Trophoblast cell (in vitro differentiated cells and primary cell): Measurements from ENCODE around the gene RABL3.

ENCODE experiments used
- DNase-seq, 2 donors: peaks; one replicate each; pipeline ENCODE4 v3.0.0-alpha.2; 2016
- H2AFZ ChIP-seq: 2 replicates; pipeline ENCODE4 v1.6.1; 2013; ENCODE audit warnings: low read length, moderate library complexity, mild to moderate bottlenecking; ENCODE audit not compliant: insufficient read depth, poor library complexity
- H2AK5ac ChIP-seq: 2 replicates; pipeline ENCODE4 v1.6.1; 2013; ENCODE audit warnings: mild to moderate bottlenecking, low read length
- H2BK120ac ChIP-seq: 2 replicates; pipeline ENCODE4 v1.6.1; 2013; ENCODE audit warnings: low read length, mild to moderate bottlenecking, moderate library complexity; ENCODE audit not compliant: insufficient read depth, poor library complexity
- H2BK12ac ChIP-seq: 2 replicates; pipeline ENCODE4 v1.6.1; 2013; ENCODE audit warnings: mild to moderate bottlenecking, low read length, moderate library complexity
- H2BK5ac ChIP-seq: 2 replicates; pipeline ENCODE4 v1.6.1; 2013; ENCODE audit warnings: low read length, low read depth, moderate library complexity, mild to moderate bottlenecking; ENCODE audit not compliant: poor library complexity
- H3K14ac ChIP-seq: 2 replicates; pipeline ENCODE4 v1.6.1; 2013; ENCODE audit warnings: mild to moderate bottlenecking, low read length
- H3K18ac ChIP-seq: 2 replicates; pipeline ENCODE4 v1.6.1; 2013; ENCODE audit warnings: mild to moderate bottlenecking, low read length
- H3K23ac ChIP-seq: 2 replicates; pipeline ENCODE4 v1.6.1; 2013; ENCODE audit warnings: low read length
- H3K27ac ChIP-seq: 2 replicates; pipeline ENCODE4 v1.5.1; 2013; ENCODE audit warnings: low read depth, mild to moderate bottlenecking, inconsistent platforms, low read length, moderate library complexity
- H3K27me3 ChIP-seq: 2 replicates; pipeline ENCODE4 v1.6.1; 2013; ENCODE audit warnings: inconsistent platforms, mild to moderate bottlenecking, low read length, moderate library complexity; ENCODE audit not compliant: insufficient read depth
- H3K36me3 ChIP-seq, 2 experiments: 1 replicate in 1 of 2; 2 replicates in 1 of 2; pipeline ENCODE4 v1.6.1; 2013; ENCODE audit warnings: low read length in 2 of 2, mild to moderate bottlenecking in 2 of 2, moderate library complexity in 1 of 2; ENCODE audit not compliant: insufficient read depth in 2 of 2, control insufficient read depth in 1 of 2
- H3K4ac ChIP-seq: 2 replicates; pipeline ENCODE4 v1.6.1; 2013; ENCODE audit warnings: low read depth, mild to moderate bottlenecking, low read length, moderate library complexity
- H3K4me1 ChIP-seq, 2 experiments: 1 replicate in 1 of 2; 2 replicates in 1 of 2; pipeline ENCODE4 v1.6.1; 2013; ENCODE audit warnings: low read length in 2 of 2, mild to moderate bottlenecking in 2 of 2, moderate library complexity in 1 of 2; ENCODE audit not compliant: insufficient read depth in 2 of 2, control insufficient read depth in 1 of 2
- H3K4me2 ChIP-seq: 2 replicates; pipeline ENCODE4 v1.6.1; 2013; ENCODE audit warnings: inconsistent platforms, mild to moderate bottlenecking, low read length, moderate library complexity
- H3K4me3 ChIP-seq: 2 replicates; pipeline ENCODE4 v1.5.1; 2013; ENCODE audit warnings: mild to moderate bottlenecking, low read depth, low read length, inconsistent platforms
- H3K79me1 ChIP-seq: one replicate; pipeline ENCODE4 v1.6.1; 2013; ENCODE audit warnings: low read length
- H3K79me2 ChIP-seq: 2 replicates; pipeline ENCODE4 v1.6.1; 2013; ENCODE audit warnings: low read length, mild to moderate bottlenecking; ENCODE audit not compliant: control insufficient read depth, insufficient read depth, poor library complexity
- H3K9ac ChIP-seq: 2 replicates; pipeline ENCODE4 v1.6.1; 2013; ENCODE audit warnings: mild to moderate bottlenecking, low read length
- H3K9me3 ChIP-seq: 2 replicates; pipeline ENCODE4 v1.6.1; 2013; ENCODE audit warnings: low read depth, mild to moderate bottlenecking, control low read depth, inconsistent platforms, low read length; ENCODE audit not compliant: insufficient read depth
- H4K12ac ChIP-seq: 2 replicates; pipeline ENCODE4 v1.6.1; 2013; ENCODE audit warnings: low read depth, mild to moderate bottlenecking, low read length, moderate library complexity
- H4K8ac ChIP-seq: 2 replicates; pipeline ENCODE4 v1.6.1; 2013; ENCODE audit warnings: low read depth, mild to moderate bottlenecking, low read length, moderate library complexity
- H4K91ac ChIP-seq: one replicate; pipeline ENCODE4 v1.6.1; 2013; ENCODE audit warnings: low read depth, mild to moderate bottlenecking, low read length, moderate library complexity
- WGBS: extraction: QIAGEN DNeasy Blood & Tissue Kit; methylation state at CpG from one replicate; pipeline ENCODE4 v1.1.7; 2013; ENCODE audit warnings: missing lambda C conversion rate; ENCODE audit not compliant: insufficient read length, insufficient coverage; ENCODE audit errors: extremely low coverage; 5-methylcytosine and 5-hydroxymethylcytosine counted together

RABL3 gene

GRCh38 chr3:120772081-120772480 is 29.8 kb upstream of the RABL3 start:
- Histone ChIP-seq H4K8ac (no peak overlapping the region), H3K23ac (no peak overlapping the region), H2BK5ac (no peak overlapping the region), H3K9ac (no peak overlapping the region), H3K4me3 (no peak overlapping the region), H3K36me3 (peaks cover 0 to 5% of the 10 kb centered on the region in 2 experiments), H3K14ac (no peak overlapping the region), H3K79me2 (no peaks in the 10 kb centered on the region), H3K18ac (no peak overlapping the region), H4K12ac (no peak overlapping the region), H4K91ac (no peak overlapping the region), H3K27me3 (no peaks in the 10 kb centered on the region), H3K27ac (no peak overlapping the region), H3K4me2 (no peak overlapping the region), H2BK12ac (no peak overlapping the region), H3K79me1 (no peaks in the 10 kb centered on the region), H3K9me3 (no peaks in the 10 kb centered on the region), H2BK120ac (no peak overlapping the region), H3K4me1 (peaks cover 0 to 2% of the 10 kb centered on the region in 2 experiments), H2AFZ (no peak overlapping the region), H2AK5ac (no peak overlapping the region), H3K4ac (no peak overlapping the region)
- WGBS, result no CpG with 5 or more reads among the region's 2 CpGs
- no peak for DNase-seq

DNA sequence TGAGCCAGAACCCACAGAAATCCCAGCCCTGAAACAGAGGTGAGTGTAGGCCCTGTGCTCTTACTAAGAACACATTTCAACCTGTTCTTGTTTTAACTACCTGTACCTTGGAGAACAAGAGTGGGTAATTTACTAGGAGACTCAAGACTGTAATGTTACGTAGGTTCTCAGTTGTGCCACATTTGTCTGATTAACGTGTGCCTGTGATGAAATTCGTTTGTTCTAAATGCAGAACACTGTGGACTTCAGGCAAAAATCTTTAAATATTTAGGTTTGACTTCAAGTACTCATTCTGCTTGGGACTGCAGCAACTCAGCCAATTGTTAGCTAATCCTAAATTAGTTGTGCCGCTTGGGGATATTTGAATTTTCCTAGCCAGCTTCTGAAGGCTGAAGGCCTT is 28.6 kb upstream of the RABL3 start:
- H3K4me1 ChIP-seq, result peaks cover 0 to 2% of the 10 kb centered on the region in 2 experiments
- no peak overlapping the region for H2BK5ac ChIP-seq
- no peak overlapping the region for H2AK5ac ChIP-seq
- H3K9me3 ChIP-seq, result no peaks in the 10 kb centered on the region
- peaks cover 0 to 2% of the 10 kb centered on the region in 2 experiments for H3K36me3 ChIP-seq
- no peak overlapping the region for H4K91ac ChIP-seq
- no peak for DNase-seq
- no peak overlapping the region for H4K12ac ChIP-seq
- H3K79me2 ChIP-seq, result no peaks in the 10 kb centered on the region
- H3K4me2 ChIP-seq, result no peak overlapping the region
- H3K79me1 ChIP-seq, result no peaks in the 10 kb centered on the region
- no peak overlapping the region for H3K4ac ChIP-seq
- H3K23ac ChIP-seq, result no peak overlapping the region
- no peak overlapping the region for H3K4me3 ChIP-seq
- no peak overlapping the region for H3K27ac ChIP-seq
- H3K18ac ChIP-seq, result no peak overlapping the region
- no peak overlapping the region for H3K14ac ChIP-seq
- H2BK120ac ChIP-seq, result no peak overlapping the region
- H3K9ac ChIP-seq, result no peak overlapping the region
- no peak overlapping the region for H2AFZ ChIP-seq
- no peak overlapping the region for H4K8ac ChIP-seq
- no CpG with 5 or more reads among the region's 4 CpGs for WGBS
- no peaks in the 10 kb centered on the region for H3K27me3 ChIP-seq
- H2BK12ac ChIP-seq, result no peak overlapping the region

- Histone ChIP-seq H2AFZ (no peak overlapping the region), H3K18ac (no peak overlapping the region), H3K4me2 (no peak overlapping the region), H4K8ac (no peak overlapping the region), H3K79me2 (no peaks in the 10 kb centered on the region), H3K27ac (no peak overlapping the region), H3K36me3 (peaks cover 0 to 2% of the 10 kb centered on the region in 2 experiments), H3K9ac (no peak overlapping the region), H2AK5ac (no peak overlapping the region), H4K12ac (no peak overlapping the region), H3K79me1 (no peaks in the 10 kb centered on the region), H2BK120ac (no peak overlapping the region), H3K14ac (no peak overlapping the region), H2BK5ac (no peak overlapping the region), H3K27me3 (no peaks in the 10 kb centered on the region), H2BK12ac (no peak overlapping the region), H3K4ac (no peak overlapping the region), H3K23ac (no peak overlapping the region), H3K4me3 (no peak overlapping the region), H3K4me1 (peaks cover 0 to 2% of the 10 kb centered on the region in 2 experiments), H3K9me3 (no peaks in the 10 kb centered on the region), H4K91ac (no peak overlapping the region)
- DNase-seq, result no peak
- WGBS, result no CpG with 5 or more reads among the region's 2 CpGs
Observed at GRCh38 chr3:120769436-120769835, 27.1 kb upstream of the RABL3 start.

GRCh38 chr3:120767106-120767505 is 24.8 kb upstream of the RABL3 start:
- no peak overlapping the region for H3K4ac ChIP-seq
- no peak overlapping the region for H3K23ac ChIP-seq
- H3K36me3 ChIP-seq, result no peaks in the 10 kb centered on the region
- H4K8ac ChIP-seq, result no peak overlapping the region
- H3K4me1 ChIP-seq, result peaks cover 0 to 2% of the 10 kb centered on the region in 2 experiments
- H3K27ac ChIP-seq, result no peak overlapping the region
- H3K9ac ChIP-seq, result no peak overlapping the region
- no peak for DNase-seq
- no peaks in the 10 kb centered on the region for H3K9me3 ChIP-seq
- H3K14ac ChIP-seq, result no peak overlapping the region
- no peak overlapping the region for H4K91ac ChIP-seq
- H2BK12ac ChIP-seq, result no peak overlapping the region
- no peak overlapping the region for H3K4me2 ChIP-seq
- H3K27me3 ChIP-seq, result no peaks in the 10 kb centered on the region
- WGBS, result no CpG with 5 or more reads among the region's 1 CpG
- no peak overlapping the region for H2AFZ ChIP-seq
- no peak overlapping the region for H2AK5ac ChIP-seq
- H3K4me3 ChIP-seq, result no peak overlapping the region
- H3K79me1 ChIP-seq, result no peaks in the 10 kb centered on the region
- no peak overlapping the region for H3K18ac ChIP-seq
- H4K12ac ChIP-seq, result no peak overlapping the region
- no peak overlapping the region for H2BK5ac ChIP-seq
- no peak overlapping the region for H2BK120ac ChIP-seq
- H3K79me2 ChIP-seq, result no peaks in the 10 kb centered on the region
